HEK293T (cell line): Measurements from ENCODE around the gene ZNRF3.

Experiments
- CTBP1 ChIP-seq: fragments of 450-650 bp; IDR thresholded peaks from 2 replicates; pipeline ENCODE4 v1.6.1; 2016; ENCODE audit warnings: borderline replicate concordance
- FOXM1 ChIP-seq: fragments of 450-650 bp; IDR thresholded peaks from 2 replicates; pipeline ENCODE4 v1.6.1; 2017; ENCODE audit warnings: mild to moderate bottlenecking, borderline replicate concordance
- HDGF ChIP-seq: fragments of 450-650 bp; IDR thresholded peaks from 2 replicates; pipeline ENCODE4 v1.6.1; 2017; ENCODE audit warnings: antibody characterized with exemption, borderline replicate concordance
- L3MBTL2 ChIP-seq: fragments of 450-650 bp; conservative IDR thresholded peaks from 2 replicates; pipeline ENCODE4 v1.6.1; 2016; ENCODE audit warnings: mild to moderate bottlenecking
- NFRKB ChIP-seq: fragments of 450-650 bp; IDR thresholded peaks from 2 replicates; pipeline ENCODE4 v1.6.1; 2016; ENCODE audit warnings: mild to moderate bottlenecking, moderate library complexity
- SUZ12 ChIP-seq: fragments of 450-650 bp; IDR thresholded peaks from 2 replicates; pipeline ENCODE4 v1.6.1; 2016; ENCODE audit warnings: mild to moderate bottlenecking

GRCh38 chr22:28873183-28873963 lies 10.0 kb upstream of the ZNRF3 start:
- no peak for TF ChIP-seq FOXM1
- no peak for TF ChIP-seq CTBP1
- no peak for TF ChIP-seq NFRKB
- TF ChIP-seq SUZ12 = no peak
- no peak for TF ChIP-seq L3MBTL2
- no peak for TF ChIP-seq HDGF
